Panc1 (cell line): Measurements from ENCODE around the gene FLT1.

ENCODE experiments used
- POLR2AphosphoS5 ChIP-seq: IDR thresholded peaks from 2 replicates; pipeline ENCODE4 v1.6.1; 2012; ENCODE audit warnings: mild to moderate bottlenecking, low read depth, low read length, moderate library complexity
- SIN3A ChIP-seq: IDR thresholded peaks from 2 replicates; pipeline ENCODE4 v1.6.1; 2012; ENCODE audit warnings: low read depth, mild to moderate bottlenecking, low read length, moderate library complexity, borderline replicate concordance; ENCODE audit not compliant: insufficient read depth
- TCF7L2 ChIP-seq: IDR thresholded peaks from 2 replicates; pipeline ENCODE4 v1.6.1; 2011; ENCODE audit warnings: mild to moderate bottlenecking, low read depth, low read length, inconsistent platforms
- TF ChIP-seq, protein P1 (sequence below): fragments of 450-650 bp; IDR thresholded peaks from 2 replicates; pipeline ENCODE4 v1.5.1; 2017; ENCODE audit warnings: mild to moderate bottlenecking
- TF ChIP-seq, protein P2 (sequence below), 2 experiments: IDR thresholded peaks; 2 replicates each; pipeline ENCODE4 v1.6.1; 2011 to 2012; ENCODE audit warnings: low read depth in 2 of 2, control low read depth in 1 of 2, low read length in 1 of 2, mild to moderate bottlenecking in 1 of 2, moderate library complexity in 1 of 2; ENCODE audit not compliant: insufficient read depth in 1 of 2

DNA sequence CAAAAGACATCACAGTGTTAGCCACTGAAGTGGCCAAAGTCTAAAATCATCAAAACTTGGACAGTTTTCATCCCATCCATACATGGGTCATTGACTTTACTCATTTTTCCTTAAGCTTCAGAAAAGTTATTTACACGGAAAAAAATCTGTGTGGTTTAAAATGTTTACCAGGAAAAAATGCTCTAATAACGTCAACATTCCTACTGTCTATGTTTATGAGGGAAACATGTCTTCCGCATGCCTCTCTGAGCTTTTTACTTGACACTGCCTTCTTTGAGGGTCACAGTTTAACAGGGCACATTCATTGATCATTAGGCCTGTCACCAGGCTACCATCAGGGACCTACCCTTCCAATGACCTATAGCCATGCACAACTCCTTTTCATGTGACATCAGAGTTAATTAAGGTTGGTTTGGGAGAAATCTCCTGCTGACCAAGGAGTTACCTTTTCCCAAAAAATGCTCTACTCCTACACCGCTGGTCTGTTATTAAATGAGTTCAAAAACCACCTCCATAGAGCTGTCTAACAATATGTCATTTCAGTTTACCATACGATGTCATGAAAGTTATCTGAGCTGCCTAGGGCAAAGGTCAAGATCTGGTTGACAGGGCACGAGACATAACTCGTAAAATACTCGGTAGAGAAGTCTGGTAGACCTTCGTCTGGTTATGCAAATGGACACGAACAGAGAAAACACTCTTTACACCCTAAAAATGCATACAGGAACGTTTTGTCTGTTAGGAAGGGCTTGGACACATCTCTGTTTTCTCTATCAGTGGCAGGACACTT, 17.8 kb downstream of the FLT1 start:
- TF ChIP-seq SIN3A: no peak
- TF ChIP-seq, protein P1, sequence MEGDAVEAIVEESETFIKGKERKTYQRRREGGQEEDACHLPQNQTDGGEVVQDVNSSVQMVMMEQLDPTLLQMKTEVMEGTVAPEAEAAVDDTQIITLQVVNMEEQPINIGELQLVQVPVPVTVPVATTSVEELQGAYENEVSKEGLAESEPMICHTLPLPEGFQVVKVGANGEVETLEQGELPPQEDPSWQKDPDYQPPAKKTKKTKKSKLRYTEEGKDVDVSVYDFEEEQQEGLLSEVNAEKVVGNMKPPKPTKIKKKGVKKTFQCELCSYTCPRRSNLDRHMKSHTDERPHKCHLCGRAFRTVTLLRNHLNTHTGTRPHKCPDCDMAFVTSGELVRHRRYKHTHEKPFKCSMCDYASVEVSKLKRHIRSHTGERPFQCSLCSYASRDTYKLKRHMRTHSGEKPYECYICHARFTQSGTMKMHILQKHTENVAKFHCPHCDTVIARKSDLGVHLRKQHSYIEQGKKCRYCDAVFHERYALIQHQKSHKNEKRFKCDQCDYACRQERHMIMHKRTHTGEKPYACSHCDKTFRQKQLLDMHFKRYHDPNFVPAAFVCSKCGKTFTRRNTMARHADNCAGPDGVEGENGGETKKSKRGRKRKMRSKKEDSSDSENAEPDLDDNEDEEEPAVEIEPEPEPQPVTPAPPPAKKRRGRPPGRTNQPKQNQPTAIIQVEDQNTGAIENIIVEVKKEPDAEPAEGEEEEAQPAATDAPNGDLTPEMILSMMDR: no peak
- no peak for TF ChIP-seq POLR2AphosphoS5
- TF ChIP-seq TCF7L2: no peak
- TF ChIP-seq, protein P2, sequence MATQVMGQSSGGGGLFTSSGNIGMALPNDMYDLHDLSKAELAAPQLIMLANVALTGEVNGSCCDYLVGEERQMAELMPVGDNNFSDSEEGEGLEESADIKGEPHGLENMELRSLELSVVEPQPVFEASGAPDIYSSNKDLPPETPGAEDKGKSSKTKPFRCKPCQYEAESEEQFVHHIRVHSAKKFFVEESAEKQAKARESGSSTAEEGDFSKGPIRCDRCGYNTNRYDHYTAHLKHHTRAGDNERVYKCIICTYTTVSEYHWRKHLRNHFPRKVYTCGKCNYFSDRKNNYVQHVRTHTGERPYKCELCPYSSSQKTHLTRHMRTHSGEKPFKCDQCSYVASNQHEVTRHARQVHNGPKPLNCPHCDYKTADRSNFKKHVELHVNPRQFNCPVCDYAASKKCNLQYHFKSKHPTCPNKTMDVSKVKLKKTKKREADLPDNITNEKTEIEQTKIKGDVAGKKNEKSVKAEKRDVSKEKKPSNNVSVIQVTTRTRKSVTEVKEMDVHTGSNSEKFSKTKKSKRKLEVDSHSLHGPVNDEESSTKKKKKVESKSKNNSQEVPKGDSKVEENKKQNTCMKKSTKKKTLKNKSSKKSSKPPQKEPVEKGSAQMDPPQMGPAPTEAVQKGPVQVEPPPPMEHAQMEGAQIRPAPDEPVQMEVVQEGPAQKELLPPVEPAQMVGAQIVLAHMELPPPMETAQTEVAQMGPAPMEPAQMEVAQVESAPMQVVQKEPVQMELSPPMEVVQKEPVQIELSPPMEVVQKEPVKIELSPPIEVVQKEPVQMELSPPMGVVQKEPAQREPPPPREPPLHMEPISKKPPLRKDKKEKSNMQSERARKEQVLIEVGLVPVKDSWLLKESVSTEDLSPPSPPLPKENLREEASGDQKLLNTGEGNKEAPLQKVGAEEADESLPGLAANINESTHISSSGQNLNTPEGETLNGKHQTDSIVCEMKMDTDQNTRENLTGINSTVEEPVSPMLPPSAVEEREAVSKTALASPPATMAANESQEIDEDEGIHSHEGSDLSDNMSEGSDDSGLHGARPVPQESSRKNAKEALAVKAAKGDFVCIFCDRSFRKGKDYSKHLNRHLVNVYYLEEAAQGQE (IDR thresholded peaks at IDR 0.05; ENCODE audit: insufficient read depth in 1 of 2, low read depth in 2 of 2, low read length in 1 of 2): no peak
